ENCODE measurements around the gene CDKN3. TPM values are rescaled to one million over a fixed set of nuclear protein-coding genes. Genes with fewer than 3 reads are reported as not detected.

The CDKN3 gene
- total RNA-seq, 2 donors from 2014 or later, result 3.6 to 11.1 TPM

GRCh38 chr14:54459106-54459505 is 62.3 kb downstream of the CDKN3 start:
- no peak overlapping the region for H3K4me3 ChIP-seq
- no peak for DNase-seq (ENCODE audit: low spot score)
- H3K4me1 ChIP-seq, result no peaks in the 10 kb centered on the region
- H3K36me3 ChIP-seq, result no peaks in the 10 kb centered on the region
- H3K27ac ChIP-seq, result no peak overlapping the region
- H3K9me3 ChIP-seq, result no peaks in the 10 kb centered on the region
- no peak for TF ChIP-seq CTCF (IDR thresholded peaks at IDR 0.05)
- no peaks in the 10 kb centered on the region for H3K27me3 ChIP-seq

GRCh38 chr14:54462048-54462447 is 65.2 kb downstream of the CDKN3 start:
- Histone ChIP-seq H3K27ac (no peak overlapping the region), H3K9me3 (peaks cover 0 to 5% of the 10 kb centered on the region in 2 donors), H3K36me3 (no peaks in the 10 kb centered on the region), H3K4me1 (no peaks in the 10 kb centered on the region), H3K27me3 (no peaks in the 10 kb centered on the region), H3K4me3 (no peak overlapping the region)
- TF ChIP-seq CTCF (IDR thresholded peaks at IDR 0.05), result no peak
- no peak for DNase-seq (ENCODE audit: low spot score)

GRCh38 chr14:54465654-54466053 is 68.8 kb downstream of the CDKN3 start:
- Histone ChIP-seq H3K36me3 (no peaks in the 10 kb centered on the region), H3K27me3 (no peaks in the 10 kb centered on the region), H3K4me3 (no peak overlapping the region), H3K9me3 (peaks cover 0 to 12% of the 10 kb centered on the region in 2 donors), H3K27ac (no peak overlapping the region), H3K4me1 (no peaks in the 10 kb centered on the region)
- no peak for TF ChIP-seq CTCF (IDR thresholded peaks at IDR 0.05)
- DNase-seq (ENCODE audit: low spot score), result no peak

GRCh38 chr14:54467280-54467679 is 70.5 kb downstream of the CDKN3 start:
- peaks cover 0 to 11% of the 10 kb centered on the region in 2 donors for H3K4me1 ChIP-seq
- H3K27ac ChIP-seq, result no peak overlapping the region
- no peak for TF ChIP-seq CTCF (IDR thresholded peaks at IDR 0.05)

More at GRCh38 chr14:54467280-54467679, 70.5 kb downstream of the CDKN3 start:
- Histone ChIP-seq H3K9me3 (peaks cover 0 to 12% of the 10 kb centered on the region in 2 donors), H3K4me3 (no peak overlapping the region), H3K27me3 (no peaks in the 10 kb centered on the region), H3K36me3 (no peaks in the 10 kb centered on the region)
- DNase-seq (ENCODE audit: low spot score), result no peak

Other genes starting within 250 kb of the CDKN3 start
- gene CNIH1, start 44.4 kb downstream of the CDKN3 start, total RNA-seq, result 100 to 1,000 TPM; 132 to 134 TPM
- 10 to 100 TPM; 28.0 to 29.4 TPM for gene GMFB, start 92.0 kb downstream of the CDKN3 start, total RNA-seq
- gene CGRRF1, start 112.9 kb downstream of the CDKN3 start, total RNA-seq, result 10 to 100 TPM; 12.4 to 17.4 TPM
- 100 to 1,000 TPM in 1 of 2 donors, 10 to 100 TPM in 1; 74.5 to 102 TPM for gene SAMD4A, start 170.1 kb downstream of the CDKN3 start, total RNA-seq

Measured in right atrium auricular region (tissue), 2 donors.